Measurements from ENCODE around the gene CIZ1.

Gene CIZ1

GRCh38 chr9:128120061-128120740, 71.2 kb downstream of the CIZ1 start:
- Histone ChIP-seq H3K4me3 (ENCODE audit: low read depth, low read length) (no peak overlapping the region), H2AK5ac (ENCODE audit: low read length) (no peak overlapping the region), H2BK5ac (ENCODE audit: low read depth, low read length, poor library complexity) (no peak overlapping the region), H3K4me2 (ENCODE audit: low read length) (no peak overlapping the region), H3K79me1 (ENCODE audit: low read length) (no peaks in the 10 kb centered on the region), H3K4me1 (ENCODE audit: control insufficient read depth in 1 of 2, insufficient read depth in 2 of 2, low read length in 2 of 2) (no peaks in the 10 kb centered on the region), H3K9me3 (ENCODE audit: insufficient read depth, low read depth, low read length) (peaks cover 2% of the 10 kb centered on the region), H3K36me3 (ENCODE audit: control insufficient read depth in 1 of 2, insufficient read depth in 2 of 2, low read length in 2 of 2) (peaks cover 40 to 48% of the 10 kb centered on the region in 2 experiments), H3K4ac (ENCODE audit: low read depth, low read length) (no peak overlapping the region), H4K91ac (ENCODE audit: low read depth, low read length) (no peak overlapping the region), H3K79me2 (ENCODE audit: control insufficient read depth, insufficient read depth, low read length, poor library complexity) (no peaks in the 10 kb centered on the region), H3K23ac (ENCODE audit: low read length) (no peak overlapping the region), H3K27ac (ENCODE audit: low read depth, low read length) (no peak overlapping the region), H2AFZ (ENCODE audit: insufficient read depth, low read length, poor library complexity) (no peak overlapping the region), H3K9ac (ENCODE audit: low read length) (no peak overlapping the region), H4K8ac (ENCODE audit: low read depth, low read length) (no peak overlapping the region), H2BK120ac (ENCODE audit: insufficient read depth, low read length, poor library complexity) (no peak overlapping the region), H4K12ac (ENCODE audit: low read depth, low read length) (no peak overlapping the region), H2BK12ac (ENCODE audit: low read length) (no peak overlapping the region), H3K27me3 (ENCODE audit: insufficient read depth, low read length) (no peaks in the 10 kb centered on the region), H3K14ac (ENCODE audit: low read length) (no peak overlapping the region), H3K18ac (ENCODE audit: low read length) (no peak overlapping the region)
- no CpG with 5 or more reads among the region's 20 CpGs for WGBS (ENCODE audit: extremely low coverage, insufficient coverage, insufficient read length)
- DNase-seq = no peak

- Histone ChIP-seq H3K36me3 (ENCODE audit: control insufficient read depth in 1 of 2, insufficient read depth in 2 of 2, low read length in 2 of 2) (peaks cover 38 to 43% of the 10 kb centered on the region in 2 experiments), H3K4me1 (ENCODE audit: control insufficient read depth in 1 of 2, insufficient read depth in 2 of 2, low read length in 2 of 2) (no peaks in the 10 kb centered on the region), H4K91ac (ENCODE audit: low read depth, low read length) (no peak overlapping the region), H2BK12ac (ENCODE audit: low read length) (no peak overlapping the region), H3K4me3 (ENCODE audit: low read depth, low read length) (no peak overlapping the region), H2AK5ac (ENCODE audit: low read length) (no peak overlapping the region), H4K8ac (ENCODE audit: low read depth, low read length) (no peak overlapping the region), H3K4ac (ENCODE audit: low read depth, low read length) (no peak overlapping the region), H3K14ac (ENCODE audit: low read length) (no peak overlapping the region), H2BK120ac (ENCODE audit: insufficient read depth, low read length, poor library complexity) (no peak overlapping the region), H3K9me3 (ENCODE audit: insufficient read depth, low read depth, low read length) (peaks cover 2% of the 10 kb centered on the region), H3K4me2 (ENCODE audit: low read length) (no peak overlapping the region), H3K23ac (ENCODE audit: low read length) (no peak overlapping the region), H2BK5ac (ENCODE audit: low read depth, low read length, poor library complexity) (no peak overlapping the region), H2AFZ (ENCODE audit: insufficient read depth, low read length, poor library complexity) (no peak overlapping the region), H3K79me1 (ENCODE audit: low read length) (no peaks in the 10 kb centered on the region), H3K18ac (ENCODE audit: low read length) (no peak overlapping the region), H3K27ac (ENCODE audit: low read depth, low read length) (no peak overlapping the region), H3K27me3 (ENCODE audit: insufficient read depth, low read length) (no peaks in the 10 kb centered on the region), H4K12ac (ENCODE audit: low read depth, low read length) (no peak overlapping the region), H3K79me2 (ENCODE audit: control insufficient read depth, insufficient read depth, low read length, poor library complexity) (no peaks in the 10 kb centered on the region), H3K9ac (ENCODE audit: low read length) (no peak overlapping the region)
- no peak for DNase-seq
- WGBS (ENCODE audit: extremely low coverage, insufficient coverage, insufficient read length) = no CpG with 5 or more reads among the region's 15 CpGs
Measured at GRCh38 chr9:128118971-128119665, 72.3 kb downstream of the CIZ1 start.

- Histone ChIP-seq H3K9me3 (ENCODE audit: insufficient read depth, low read depth, low read length) (peaks cover 4% of the 10 kb centered on the region), H4K8ac (ENCODE audit: low read depth, low read length) (no peak overlapping the region), H2BK5ac (ENCODE audit: low read depth, low read length, poor library complexity) (no peak overlapping the region), H2AFZ (ENCODE audit: insufficient read depth, low read length, poor library complexity) (no peak overlapping the region), H3K27ac (ENCODE audit: low read depth, low read length) (no peak overlapping the region), H3K18ac (ENCODE audit: low read length) (no peak overlapping the region), H3K4ac (ENCODE audit: low read depth, low read length) (no peak overlapping the region), H3K23ac (ENCODE audit: low read length) (no peak overlapping the region), H4K91ac (ENCODE audit: low read depth, low read length) (no peak overlapping the region), H3K9ac (ENCODE audit: low read length) (no peak overlapping the region), H2BK120ac (ENCODE audit: insufficient read depth, low read length, poor library complexity) (no peak overlapping the region), H3K14ac (ENCODE audit: low read length) (no peak overlapping the region), H3K79me2 (ENCODE audit: control insufficient read depth, insufficient read depth, low read length, poor library complexity) (no peaks in the 10 kb centered on the region), H3K4me1 (ENCODE audit: control insufficient read depth in 1 of 2, insufficient read depth in 2 of 2, low read length in 2 of 2) (no peaks in the 10 kb centered on the region), H2AK5ac (ENCODE audit: low read length) (no peak overlapping the region), H3K79me1 (ENCODE audit: low read length) (no peaks in the 10 kb centered on the region), H3K4me3 (ENCODE audit: low read depth, low read length) (no peak overlapping the region), H4K12ac (ENCODE audit: low read depth, low read length) (no peak overlapping the region), H3K36me3 (ENCODE audit: control insufficient read depth in 1 of 2, insufficient read depth in 2 of 2, low read length in 2 of 2) (peaks cover 38 to 39% of the 10 kb centered on the region in 2 experiments), H3K4me2 (ENCODE audit: low read length) (no peak overlapping the region), H2BK12ac (ENCODE audit: low read length) (no peak overlapping the region), H3K27me3 (ENCODE audit: insufficient read depth, low read length) (no peaks in the 10 kb centered on the region)
- no CpG with 5 or more reads among the region's 3 CpGs for WGBS (ENCODE audit: extremely low coverage, insufficient coverage, insufficient read length)
- no peak for DNase-seq
Measured at GRCh38 chr9:128118472-128118857, 72.9 kb downstream of the CIZ1 start.

- Histone ChIP-seq H4K91ac (ENCODE audit: low read depth, low read length) (no peak overlapping the region), H2AFZ (ENCODE audit: insufficient read depth, low read length, poor library complexity) (no peak overlapping the region), H3K14ac (ENCODE audit: low read length) (no peak overlapping the region), H3K4me1 (ENCODE audit: control insufficient read depth in 1 of 2, insufficient read depth in 2 of 2, low read length in 2 of 2) (no peaks in the 10 kb centered on the region), H4K8ac (ENCODE audit: low read depth, low read length) (no peak overlapping the region), H3K9ac (ENCODE audit: low read length) (no peak overlapping the region), H3K18ac (ENCODE audit: low read length) (no peak overlapping the region), H3K27me3 (ENCODE audit: insufficient read depth, low read length) (no peaks in the 10 kb centered on the region), H3K4me2 (ENCODE audit: low read length) (peak overlapping the region; percentile 32), H2BK120ac (ENCODE audit: insufficient read depth, low read length, poor library complexity) (no peak overlapping the region), H3K79me1 (ENCODE audit: low read length) (no peaks in the 10 kb centered on the region), H3K36me3 (ENCODE audit: control insufficient read depth in 1 of 2, insufficient read depth in 2 of 2, low read length in 2 of 2) (peaks cover 36% of the 10 kb centered on the region in 2 experiments), H3K27ac (ENCODE audit: low read depth, low read length) (no peak overlapping the region), H3K4ac (ENCODE audit: low read depth, low read length) (no peak overlapping the region), H3K79me2 (ENCODE audit: control insufficient read depth, insufficient read depth, low read length, poor library complexity) (no peaks in the 10 kb centered on the region), H3K9me3 (ENCODE audit: insufficient read depth, low read depth, low read length) (peaks cover 4% of the 10 kb centered on the region), H4K12ac (ENCODE audit: low read depth, low read length) (no peak overlapping the region), H3K4me3 (ENCODE audit: low read depth, low read length) (no peak overlapping the region), H2BK5ac (ENCODE audit: low read depth, low read length, poor library complexity) (no peak overlapping the region), H2BK12ac (ENCODE audit: low read length) (no peak overlapping the region), H3K23ac (ENCODE audit: low read length) (no peak overlapping the region), H2AK5ac (ENCODE audit: low read length) (no peak overlapping the region)
- DNase-seq = peak; percentile 89 to 99
- no CpG with 5 or more reads among the region's 27 CpGs for WGBS (ENCODE audit: extremely low coverage, insufficient coverage, insufficient read length)
Measured at GRCh38 chr9:128117613-128118471, 73.5 kb downstream of the CIZ1 start.
